Measurements from ENCODE around the gene VPS37C. TPM values are rescaled to one million over a fixed set of nuclear protein-coding genes. Genes with fewer than 3 reads are reported as not detected.

The VPS37C gene
- total RNA-seq, 1 experiment from 2014 or later, result 24.0 TPM

- Histone ChIP-seq H3K27me3 (ENCODE audit: control insufficient read depth, insufficient read depth, low read length) (peaks cover 4% of the 10 kb centered on the region; the same call in 1 of the 2 replicates), H3K36me3 (ENCODE audit: control insufficient read depth, insufficient read depth, low read length) (no peaks in the 10 kb centered on the region), H3K27ac (ENCODE audit: low read length) (no peak overlapping the region), H3K4me1 (ENCODE audit: control insufficient read depth, insufficient read depth, low read length) (no peaks in the 10 kb centered on the region), H3K4me3 (ENCODE audit: low read depth in 2 of 2, low read length in 2 of 2) (no peak overlapping the region), H3K9me3 (ENCODE audit: control insufficient read depth, insufficient read depth, low read depth, low read length) (no peaks in the 10 kb centered on the region)
- ATAC-seq (peak; percentile 51; the same call in 1 of the 2 replicates), DNase-seq (ENCODE audit: low read depth, low spot score) (no peak)
- POLR2A ChIA-PET, result no interaction called here
- CTCF ChIA-PET, result no interaction called here
- intact Hi-C loops (cut with micrococcal nuclease; ENCODE audit: unreplicated experiment) (no loop called here), in situ Hi-C loops (cut with HindIII; ENCODE audit: low pct_unique_long_range_greater_than_20kb, low sequenced_read_pairs) (no loop called here)
- no peak for TF ChIP-seq SIN3A (IDR thresholded peaks at IDR 0.05; ENCODE audit: borderline replicate concordance, insufficient read depth, low read depth, low read length)
- TF ChIP-seq TCF7L2 (IDR thresholded peaks at IDR 0.05; ENCODE audit: low read depth, low read length), result no peak
- TF ChIP-seq POLR2AphosphoS5 (IDR thresholded peaks at IDR 0.05; ENCODE audit: low read depth, low read length), result no peak
- no peak for TF ChIP-seq REST (IDR thresholded peaks at IDR 0.05; ENCODE audit: insufficient read depth in 1 of 2, low read depth in 2 of 2, low read length in 1 of 2)
- no peak for TF ChIP-seq CTCF (IDR thresholded peaks at IDR 0.05)
- BruUV-seq (replicated peaks), result no TSS peak
Observed at GRCh38 chr11:61195719-61196118, 34.5 kb upstream of the VPS37C start.

GRCh38 chr11:61194981-61195695 lies 33.9 kb upstream of the VPS37C start:
- H3K27me3 ChIP-seq (ENCODE audit: control insufficient read depth, insufficient read depth, low read length), result peaks cover 4% of the 10 kb centered on the region; the same call in 1 of the 2 replicates
- in situ Hi-C loops (cut with HindIII; ENCODE audit: low pct_unique_long_range_greater_than_20kb, low sequenced_read_pairs) (no loop called here), intact Hi-C loops (cut with micrococcal nuclease; ENCODE audit: unreplicated experiment) (no loop called here)
- DNase-seq (ENCODE audit: low read depth, low spot score) (no peak), ATAC-seq (no peak)
- BruUV-seq (replicated peaks), result no TSS peak
- no peak for TF ChIP-seq POLR2AphosphoS5 (IDR thresholded peaks at IDR 0.05; ENCODE audit: low read depth, low read length)
- no peak for TF ChIP-seq REST (IDR thresholded peaks at IDR 0.05; ENCODE audit: insufficient read depth in 1 of 2, low read depth in 2 of 2, low read length in 1 of 2)
- no peak for TF ChIP-seq TCF7L2 (IDR thresholded peaks at IDR 0.05; ENCODE audit: low read depth, low read length)
- no peak for TF ChIP-seq SIN3A (IDR thresholded peaks at IDR 0.05; ENCODE audit: borderline replicate concordance, insufficient read depth, low read depth, low read length)
- no peak for TF ChIP-seq CTCF (IDR thresholded peaks at IDR 0.05)
- ChIA-PET CTCF (no interaction called here), POLR2A (no interaction called here)
- no peaks in the 10 kb centered on the region for H3K36me3 ChIP-seq (ENCODE audit: control insufficient read depth, insufficient read depth, low read length)
- H3K4me1 ChIP-seq (ENCODE audit: control insufficient read depth, insufficient read depth, low read length), result no peaks in the 10 kb centered on the region
- no peaks in the 10 kb centered on the region for H3K9me3 ChIP-seq (ENCODE audit: control insufficient read depth, insufficient read depth, low read depth, low read length)
- H3K4me3 ChIP-seq (ENCODE audit: low read depth in 2 of 2, low read length in 2 of 2), result no peak overlapping the region
- H3K27ac ChIP-seq (ENCODE audit: low read length), result no peak overlapping the region
